ENCODE data around the gene EPHA1. TPM values are rescaled to one million over a fixed set of nuclear protein-coding genes. Genes with fewer than 3 reads are reported as not detected.

Gene EPHA1
- total and polyA plus RNA-seq, 3 donors from 2014 or later = 5.9 to 9.8 (median 8.5) TPM

DNA sequence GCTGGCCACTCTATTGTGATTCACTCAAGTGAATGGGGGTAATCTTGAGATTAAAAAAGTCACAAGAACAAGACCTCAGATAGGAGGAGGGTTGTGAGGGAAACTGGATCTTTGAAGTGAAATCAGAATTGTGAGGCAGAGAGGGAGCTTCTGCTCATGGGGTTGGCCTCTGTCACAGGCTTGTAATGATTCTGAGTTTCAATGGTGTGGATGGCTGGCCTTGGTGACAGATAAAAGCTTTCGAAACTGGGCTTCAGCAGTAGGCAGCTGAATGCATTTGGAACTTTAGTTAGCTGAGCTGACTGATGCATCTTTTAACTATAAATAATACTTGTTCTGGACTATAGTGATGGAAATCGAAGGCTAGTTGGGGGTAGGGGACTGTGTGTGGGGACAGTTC lies 46.8 kb upstream of the EPHA1 start:
- H3K4me3 ChIP-seq = no peak overlapping the region
- WGBS, 2 donors = 80 to 83% methylated on average over 2 of the region's 2 CpGs
- H3K27me3 ChIP-seq = no peaks in the 10 kb centered on the region
- H3K4me1 ChIP-seq = no peaks in the 10 kb centered on the region
- no peaks in the 10 kb centered on the region for H3K36me3 ChIP-seq (ENCODE audit: low read depth, missing control alignments)
- intact Hi-C loops (cut with DNase I; ENCODE audit: low total_unique reads) = no loop called here
- no peak for DNase-seq
- H3K27ac ChIP-seq = no peak overlapping the region
- no peaks in the 10 kb centered on the region for H3K9me3 ChIP-seq
- TF ChIP-seq POLR2A (IDR thresholded peaks at IDR 0.05) = no peak
- TF ChIP-seq, protein P1, sequence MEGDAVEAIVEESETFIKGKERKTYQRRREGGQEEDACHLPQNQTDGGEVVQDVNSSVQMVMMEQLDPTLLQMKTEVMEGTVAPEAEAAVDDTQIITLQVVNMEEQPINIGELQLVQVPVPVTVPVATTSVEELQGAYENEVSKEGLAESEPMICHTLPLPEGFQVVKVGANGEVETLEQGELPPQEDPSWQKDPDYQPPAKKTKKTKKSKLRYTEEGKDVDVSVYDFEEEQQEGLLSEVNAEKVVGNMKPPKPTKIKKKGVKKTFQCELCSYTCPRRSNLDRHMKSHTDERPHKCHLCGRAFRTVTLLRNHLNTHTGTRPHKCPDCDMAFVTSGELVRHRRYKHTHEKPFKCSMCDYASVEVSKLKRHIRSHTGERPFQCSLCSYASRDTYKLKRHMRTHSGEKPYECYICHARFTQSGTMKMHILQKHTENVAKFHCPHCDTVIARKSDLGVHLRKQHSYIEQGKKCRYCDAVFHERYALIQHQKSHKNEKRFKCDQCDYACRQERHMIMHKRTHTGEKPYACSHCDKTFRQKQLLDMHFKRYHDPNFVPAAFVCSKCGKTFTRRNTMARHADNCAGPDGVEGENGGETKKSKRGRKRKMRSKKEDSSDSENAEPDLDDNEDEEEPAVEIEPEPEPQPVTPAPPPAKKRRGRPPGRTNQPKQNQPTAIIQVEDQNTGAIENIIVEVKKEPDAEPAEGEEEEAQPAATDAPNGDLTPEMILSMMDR (IDR thresholded peaks at IDR 0.05) = no peak

DNA sequence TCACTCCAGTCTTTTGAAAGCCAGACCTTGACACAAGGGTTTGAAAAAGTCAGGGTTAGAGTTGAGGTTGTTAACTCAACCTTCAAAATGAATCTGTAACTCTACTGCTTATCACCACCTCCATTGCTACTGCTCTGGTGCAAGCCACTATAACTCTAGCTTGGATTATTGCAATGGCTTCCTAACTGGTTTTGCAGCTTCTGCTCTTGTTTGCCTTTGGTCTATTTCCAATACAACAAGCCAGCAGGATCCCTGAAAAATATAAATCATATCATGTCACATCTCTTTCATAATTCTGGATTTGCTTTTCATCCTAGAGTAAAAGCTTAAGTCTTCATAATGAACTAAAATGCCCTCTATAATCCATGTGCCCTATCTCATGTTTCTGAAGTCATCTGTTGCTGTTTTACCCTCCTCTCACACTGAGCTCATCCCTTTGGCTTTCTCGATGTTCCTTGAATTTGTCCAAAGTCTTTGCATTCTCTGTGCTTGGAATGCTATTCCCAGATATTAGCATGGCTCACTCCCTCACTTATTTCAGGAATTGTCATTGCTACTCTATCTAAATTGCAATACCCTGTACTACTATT lies 45.5 kb upstream of the EPHA1 start:
- Histone ChIP-seq H3K27me3 (no peaks in the 10 kb centered on the region), H3K27ac (no peak overlapping the region), H3K36me3 (ENCODE audit: low read depth, missing control alignments) (no peaks in the 10 kb centered on the region), H3K4me3 (no peak overlapping the region), H3K9me3 (no peaks in the 10 kb centered on the region), H3K4me1 (no peaks in the 10 kb centered on the region)
- no peak for DNase-seq
- WGBS, 2 donors = 71 to 79% methylated on average over 1 of the region's 1 CpG
- intact Hi-C loops (cut with DNase I; ENCODE audit: low total_unique reads) = no loop called here
- TF ChIP-seq, protein P1 (IDR thresholded peaks at IDR 0.05) = no peak
- TF ChIP-seq POLR2A (IDR thresholded peaks at IDR 0.05) = no peak

DNA sequence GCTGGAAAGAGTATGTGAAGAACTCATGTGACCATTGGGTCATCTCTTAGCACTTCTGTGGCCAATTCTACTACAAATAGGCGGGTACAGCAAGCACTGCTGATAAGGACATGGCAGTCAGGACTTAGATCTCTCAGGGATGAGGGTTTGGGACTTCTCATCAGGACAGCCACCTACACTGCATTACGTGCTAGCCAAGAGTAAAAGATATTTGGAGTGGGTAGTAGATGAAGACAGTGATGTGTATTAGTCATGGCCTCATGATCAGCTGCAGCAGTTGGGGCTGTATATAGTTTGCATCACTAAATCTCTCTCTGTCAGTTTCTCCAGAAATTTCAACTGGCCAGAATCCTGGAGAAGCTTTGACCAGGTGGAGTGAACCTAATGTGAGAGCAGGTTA lies 43.8 kb upstream of the EPHA1 start:
- Histone ChIP-seq H3K36me3 (ENCODE audit: low read depth, missing control alignments) (no peaks in the 10 kb centered on the region), H3K4me3 (no peak overlapping the region), H3K9me3 (no peaks in the 10 kb centered on the region), H3K27ac (no peak overlapping the region), H3K4me1 (no peaks in the 10 kb centered on the region), H3K27me3 (no peaks in the 10 kb centered on the region)
- TF ChIP-seq, protein P1 (IDR thresholded peaks at IDR 0.05) = no peak
- no peak for TF ChIP-seq POLR2A (IDR thresholded peaks at IDR 0.05)
- DNase-seq = no peak
- intact Hi-C loops (cut with DNase I; ENCODE audit: low total_unique reads) = no loop called here
- WGBS, 2 donors = 88 to 90% methylated on average over 1 to 2 of the region's 2 CpGs

DNA sequence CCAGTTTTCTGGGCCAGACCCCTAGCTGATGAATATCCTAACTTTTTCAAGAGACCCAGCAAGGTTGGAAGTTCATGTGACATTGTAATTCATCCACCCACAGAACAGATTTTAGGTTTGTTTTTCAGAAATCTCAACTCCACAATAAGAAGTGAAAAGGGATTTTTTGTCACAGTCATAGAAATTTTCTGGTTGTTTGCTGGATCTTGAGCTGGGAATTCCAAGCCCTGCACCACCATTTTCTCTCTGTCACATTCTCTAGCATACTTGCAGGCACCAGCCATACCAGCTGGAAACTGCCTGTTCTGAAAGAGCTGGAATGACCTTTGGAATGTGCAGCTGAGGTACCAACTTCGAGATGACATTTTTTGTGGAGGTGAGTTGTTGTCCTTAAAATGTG lies 43.1 kb upstream of the EPHA1 start:
- TF ChIP-seq POLR2A (IDR thresholded peaks at IDR 0.05) = no peak
- TF ChIP-seq, protein P1 (IDR thresholded peaks at IDR 0.05) = no peak
- no peaks in the 10 kb centered on the region for H3K9me3 ChIP-seq
- WGBS, 2 donors = 86 to 100% methylated on average over 1 of the region's 1 CpG
- DNase-seq = no peak
- no peaks in the 10 kb centered on the region for H3K4me1 ChIP-seq
- H3K27me3 ChIP-seq = no peaks in the 10 kb centered on the region
- no peaks in the 10 kb centered on the region for H3K36me3 ChIP-seq (ENCODE audit: low read depth, missing control alignments)
- H3K4me3 ChIP-seq = no peak overlapping the region
- intact Hi-C loops (cut with DNase I; ENCODE audit: low total_unique reads) = no loop called here
- no peak overlapping the region for H3K27ac ChIP-seq

DNA sequence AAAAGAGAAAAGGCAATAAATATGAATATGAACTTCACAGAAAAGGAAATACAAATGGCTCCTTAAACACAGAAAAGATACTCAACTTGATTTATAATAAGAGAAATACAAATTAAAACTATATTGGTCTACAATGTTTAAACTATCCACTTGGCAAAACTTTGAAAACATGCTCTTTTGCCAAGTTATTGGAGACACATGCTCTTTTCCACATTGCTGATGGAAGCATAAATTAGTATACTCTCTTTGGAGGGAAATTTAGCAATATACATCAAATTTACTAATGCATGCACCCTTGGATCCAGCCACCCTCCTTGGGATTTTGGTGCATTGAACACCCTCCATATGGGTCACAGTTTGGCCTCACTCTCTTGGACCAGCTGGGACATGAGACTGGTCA lies 42.5 kb upstream of the EPHA1 start:
- no peak for DNase-seq

More for the DNA sequence above, 42.5 kb upstream of the EPHA1 start:
- no peak overlapping the region for H3K4me3 ChIP-seq
- intact Hi-C loops (cut with DNase I; ENCODE audit: low total_unique reads) = no loop called here
- no peaks in the 10 kb centered on the region for H3K27me3 ChIP-seq
- no peak for TF ChIP-seq POLR2A (IDR thresholded peaks at IDR 0.05)
- TF ChIP-seq, protein P1 (IDR thresholded peaks at IDR 0.05) = no peak
- H3K36me3 ChIP-seq (ENCODE audit: low read depth, missing control alignments) = no peaks in the 10 kb centered on the region
- no peak overlapping the region for H3K27ac ChIP-seq
- H3K9me3 ChIP-seq = no peaks in the 10 kb centered on the region
- no peaks in the 10 kb centered on the region for H3K4me1 ChIP-seq
